T follicular helper cell (primary cell): Measurements from ENCODE around the gene COMMD8.

Source experiments
- DNase-seq: peaks from one replicate; pipeline ENCODE4 v3.0.0-alpha.2; 2020; ENCODE audit warnings: low read depth

COMMD8 gene

GRCh38 chr4:47471591-47471990, 8.1 kb upstream of the COMMD8 start:
- DNase-seq = no peak

DNA sequence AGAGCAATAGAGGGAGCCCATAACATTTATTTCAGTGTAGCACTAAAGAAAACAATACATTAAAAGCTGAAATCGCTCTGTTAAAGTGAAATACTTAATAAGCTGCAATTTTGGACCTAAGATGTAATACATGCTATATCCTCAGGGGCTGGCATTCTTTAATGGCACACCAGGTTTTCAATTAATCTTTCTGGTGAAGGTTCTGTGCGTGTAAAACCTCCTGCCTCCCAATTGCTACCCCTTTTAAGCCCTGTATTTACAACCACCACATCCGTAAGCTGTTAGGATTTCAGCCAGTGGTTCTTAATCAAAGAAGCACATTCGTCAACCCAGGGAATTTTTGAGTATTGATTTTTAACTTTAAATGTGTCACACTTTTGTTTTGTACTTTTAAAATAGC, 7.6 kb upstream of the COMMD8 start:
- DNase-seq = no peak

DNA sequence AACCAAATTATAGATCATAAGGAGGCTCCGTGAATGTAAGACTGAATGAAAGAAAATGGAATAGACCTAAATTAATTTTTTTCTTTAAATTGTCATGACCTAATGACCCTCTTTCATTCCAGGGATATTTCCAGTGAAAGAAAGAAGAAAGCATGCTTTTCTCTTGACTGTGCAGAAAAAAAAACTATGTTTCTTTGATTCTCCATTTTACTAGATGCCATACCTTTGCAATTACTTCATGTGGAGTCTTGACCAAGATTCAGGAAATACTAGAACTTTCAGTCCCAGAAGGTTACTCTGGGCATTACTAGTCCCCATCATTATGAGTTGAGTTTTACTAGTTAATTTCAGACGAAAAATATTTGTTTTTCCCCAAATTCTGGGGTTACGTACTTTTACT, 6.4 kb upstream of the COMMD8 start:
- DNase-seq = no peak

GRCh38 chr4:47468706-47469365, 5.3 kb upstream of the COMMD8 start:
- DNase-seq = no peak

DNA sequence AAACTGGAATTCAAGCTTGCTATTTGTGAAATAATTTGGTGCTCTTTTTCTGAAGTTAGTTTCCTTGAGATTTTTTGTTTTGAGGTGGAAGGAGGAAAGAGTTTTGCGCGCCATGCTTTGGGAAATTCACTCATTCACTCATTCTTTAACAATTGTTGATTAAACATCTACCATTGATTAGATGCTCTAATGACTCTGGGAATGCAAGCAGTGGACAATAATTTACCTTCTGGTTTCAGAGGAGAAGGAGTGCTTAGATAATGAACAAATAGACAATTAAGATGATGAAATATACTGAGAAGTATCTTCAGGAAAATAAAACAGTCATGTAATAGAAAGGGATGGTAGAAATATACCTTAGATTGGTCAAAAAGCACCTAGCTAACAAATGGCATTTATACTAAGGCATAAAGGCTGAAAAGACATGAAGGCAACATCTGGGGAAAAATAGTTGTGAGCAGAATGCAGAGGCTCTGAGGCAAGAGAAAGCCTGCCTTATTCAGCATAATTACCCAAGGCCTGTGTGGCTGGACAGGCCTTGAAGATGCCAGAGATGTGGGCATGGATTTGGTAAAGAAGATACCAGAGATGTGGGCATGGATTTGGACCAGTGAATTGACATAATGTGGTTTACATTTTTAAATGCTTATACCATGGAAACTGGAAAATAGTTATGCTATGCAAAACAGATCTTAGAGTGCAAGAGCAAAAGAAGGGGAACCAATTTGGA, 2.7 kb upstream of the COMMD8 start:
- no peak for DNase-seq

DNA sequence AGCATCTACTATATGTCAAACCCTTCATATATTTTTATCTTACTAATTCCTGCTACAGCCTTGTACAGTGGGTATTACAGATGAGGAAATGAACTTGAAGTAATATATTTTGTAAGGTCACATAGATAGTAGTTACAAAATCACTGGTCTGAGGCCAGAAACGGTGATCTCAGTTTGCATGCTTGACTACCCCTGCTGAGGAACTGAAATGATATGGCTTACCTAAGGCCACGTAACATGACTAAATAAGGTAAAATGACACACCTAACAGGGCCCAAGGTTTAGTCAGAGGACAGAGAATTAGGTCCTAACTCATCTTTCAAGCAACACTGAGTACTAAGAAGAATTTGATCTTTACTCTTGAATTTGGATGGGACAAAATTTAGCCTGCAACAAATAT, 1.5 kb upstream of the COMMD8 start:
- DNase-seq = no peak

DNA sequence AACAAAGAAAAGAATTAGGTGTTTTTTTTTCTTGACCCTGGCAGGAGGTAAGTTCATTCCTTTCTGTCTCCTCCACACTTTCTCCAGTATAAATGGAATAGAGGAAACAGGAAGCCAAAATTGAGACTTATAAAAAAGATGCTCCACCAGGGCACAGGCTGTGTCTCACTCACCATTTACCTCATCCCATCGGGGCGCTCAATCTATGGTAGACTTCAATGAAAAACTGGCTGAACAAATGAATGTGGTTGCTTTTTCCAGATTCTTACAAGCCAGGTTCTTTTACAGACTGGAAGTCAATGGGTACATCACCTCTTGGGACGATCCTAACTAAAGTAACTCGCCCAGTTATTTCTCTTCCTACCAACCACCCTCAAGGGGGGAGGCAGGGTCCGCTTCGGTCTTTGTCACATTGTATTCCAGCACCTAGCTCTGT, 685 bp downstream of the COMMD8 start:
- DNase-seq = no peak

DNA sequence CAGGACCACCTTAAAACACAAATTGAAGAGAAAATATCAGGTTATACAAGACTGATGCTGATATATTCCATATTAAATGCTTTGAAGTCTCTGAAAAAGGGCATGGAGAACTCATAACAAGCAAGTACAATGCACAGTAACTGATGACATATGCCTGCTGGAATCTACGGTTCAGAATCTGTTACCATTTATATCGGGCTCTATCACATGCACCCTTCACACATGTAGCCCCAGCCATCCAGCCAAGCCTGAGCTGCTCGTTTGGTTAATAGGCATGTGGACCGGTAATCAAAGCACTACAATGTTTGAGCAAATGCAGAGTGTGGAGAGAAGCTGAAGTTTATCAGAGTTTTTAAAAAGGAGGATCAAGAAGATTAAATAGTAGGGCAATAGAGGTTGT, 11.8 kb downstream of the COMMD8 start:
- no peak for DNase-seq

GRCh38 chr4:47444031-47444430, 19.5 kb downstream of the COMMD8 start:
- DNase-seq = no peak

DNA sequence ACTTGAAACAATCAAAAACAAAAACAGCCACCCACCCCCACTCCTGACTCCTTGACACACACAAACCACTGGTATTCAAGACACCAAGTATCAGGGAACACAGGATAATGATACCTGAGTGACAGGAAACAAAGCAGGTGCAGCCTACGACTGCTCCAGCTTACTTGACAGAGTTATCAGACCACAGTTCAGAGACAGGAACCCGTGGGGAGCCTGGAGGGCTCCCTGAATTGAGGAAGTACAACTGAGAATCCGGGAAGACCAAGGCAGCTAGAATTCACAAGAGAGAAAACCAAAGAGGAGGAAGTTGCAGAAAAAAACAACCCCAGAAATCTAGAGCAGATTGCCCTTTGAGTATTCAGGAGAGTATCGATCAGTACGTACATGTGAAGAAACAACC, 20.5 kb downstream of the COMMD8 start:
- no peak for DNase-seq

- no peak for DNase-seq
Measured at GRCh38 chr4:47434931-47435330, 28.6 kb downstream of the COMMD8 start.

DNA sequence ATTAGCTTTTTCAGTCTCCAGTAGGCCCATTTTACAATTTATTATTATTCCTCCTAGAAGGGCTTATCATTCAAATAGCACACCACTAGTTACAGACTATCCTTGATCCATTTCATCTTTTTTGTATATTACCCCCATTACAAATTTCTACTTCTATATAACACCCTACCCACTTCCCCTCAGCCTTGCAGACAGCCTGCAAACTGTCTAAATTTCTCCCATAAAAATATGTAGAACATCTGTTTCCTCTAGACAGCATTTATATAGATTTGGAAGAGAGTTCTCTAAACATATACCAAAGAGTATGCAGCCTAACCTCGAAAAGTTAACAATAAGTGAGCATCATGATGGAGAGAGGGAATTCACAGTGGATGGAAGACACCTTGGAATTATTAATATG, 30.8 kb downstream of the COMMD8 start:
- DNase-seq = no peak

- DNase-seq = no peak
Measured at GRCh38 chr4:47427935-47428334, 35.6 kb downstream of the COMMD8 start.

- DNase-seq = no peak
Measured at GRCh38 chr4:47425628-47426027, 37.9 kb downstream of the COMMD8 start.

- no peak for DNase-seq
Measured at GRCh38 chr4:47419296-47419695, 44.2 kb downstream of the COMMD8 start.

- no peak for DNase-seq
Measured at GRCh38 chr4:47418147-47418546, 45.4 kb downstream of the COMMD8 start.

GRCh38 chr4:47415719-47416118, 47.8 kb downstream of the COMMD8 start:
- no peak for DNase-seq

DNA sequence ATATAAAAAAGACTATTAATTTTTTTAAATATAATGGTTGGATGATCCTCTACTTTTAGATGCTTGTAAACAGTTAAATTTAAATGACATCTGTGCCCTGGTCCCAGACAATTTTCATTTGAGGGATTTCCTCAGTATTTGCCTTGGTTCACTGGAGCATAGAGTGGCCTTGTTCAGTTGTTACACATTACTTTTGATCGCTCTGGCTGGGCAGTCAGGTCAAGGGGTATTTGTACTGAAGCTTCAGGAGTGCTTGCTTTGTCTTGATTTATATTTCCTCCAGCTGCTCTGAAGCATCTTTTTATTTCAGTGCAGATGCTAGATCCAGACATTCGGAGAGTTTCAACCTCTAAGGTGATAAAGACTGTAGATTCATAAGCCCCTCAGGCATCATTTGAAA, 50.0 kb downstream of the COMMD8 start:
- no peak for DNase-seq

- DNase-seq = no peak
Measured at GRCh38 chr4:47410271-47410670, 53.2 kb downstream of the COMMD8 start.

DNA sequence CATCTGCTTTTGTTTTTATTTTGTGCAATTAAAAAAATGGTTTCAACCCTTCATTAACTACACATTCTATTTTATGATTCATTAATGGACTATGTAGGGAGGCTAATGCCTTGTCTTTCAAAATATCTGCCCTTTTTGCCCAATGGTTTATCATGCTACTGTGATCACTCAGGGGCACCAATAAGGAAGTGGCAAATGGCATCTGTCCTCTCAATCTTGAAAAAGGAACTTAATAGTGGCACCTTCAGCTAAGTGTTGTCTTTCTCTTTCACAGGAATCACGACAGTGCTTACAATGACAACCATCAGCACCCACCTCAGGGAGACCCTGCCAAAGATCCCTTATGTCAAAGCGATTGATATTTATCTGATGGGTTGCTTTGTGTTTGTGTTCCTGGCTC, 57.1 kb downstream of the COMMD8 start:
- DNase-seq = no peak
